Endothelial cell of umbilical vein (primary cell): Measurements from ENCODE around the gene FOXE1.

ENCODE experiments used
- EZH2 ChIP-seq: IDR thresholded peaks from 2 replicates; pipeline ENCODE4 v1.6.1; 2012; ENCODE audit warnings: borderline replicate concordance, low read depth, mild to moderate bottlenecking, moderate library complexity, low read length, inconsistent platforms; ENCODE audit not compliant: severe bottlenecking
- JUN ChIP-seq: IDR thresholded peaks from 2 replicates; pipeline ENCODE4 v1.6.1; 2011; ENCODE audit warnings: borderline replicate concordance, low read depth; ENCODE audit not compliant: insufficient read length, insufficient read depth
- MYC ChIP-seq: IDR thresholded peaks from one replicate; pipeline ENCODE4 v1.6.1; 2011; ENCODE audit warnings: mild to moderate bottlenecking, low read depth, low read length
- TF ChIP-seq, protein P1 (sequence below), 2 donors: IDR thresholded peaks; 1 replicate in 1 of 2; 2 replicates in 1 of 2; pipeline ENCODE4 v1.5.1; 2011; ENCODE audit warnings: low read length in 2 of 2, mild to moderate bottlenecking in 2 of 2, moderate library complexity in 2 of 2, control low read depth in 1 of 2, inconsistent platforms in 1 of 2, low read depth in 1 of 2; ENCODE audit not compliant: insufficient read depth in 1 of 2; ENCODE audit errors: extremely low read depth in 1 of 2
- TF ChIP-seq, protein P2 (sequence below): IDR thresholded peaks from 2 replicates; pipeline ENCODE4 v1.6.1; 2011; ENCODE audit not compliant: insufficient read depth, insufficient read length

DNA sequence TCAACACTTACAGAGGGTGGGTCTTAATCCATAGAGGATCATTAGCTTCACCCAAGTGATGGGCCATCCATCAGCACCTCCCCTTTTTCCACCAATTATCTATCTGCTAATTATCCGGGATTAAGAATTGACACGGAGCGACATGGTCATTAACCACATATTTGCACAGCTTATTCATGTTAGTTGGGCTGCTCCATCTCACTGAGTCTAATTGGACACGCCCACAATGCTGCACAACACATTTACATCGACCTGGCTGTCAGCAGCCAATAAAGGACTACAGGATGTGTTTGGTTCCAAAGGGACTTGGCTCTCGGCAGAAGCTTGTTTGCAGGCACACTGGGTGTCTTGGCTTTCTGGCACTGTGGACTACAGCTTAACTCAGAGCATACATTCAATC, 21.6 kb downstream of the FOXE1 start:
- no peak for TF ChIP-seq EZH2
- no peak for TF ChIP-seq MYC
- TF ChIP-seq, protein P1, sequence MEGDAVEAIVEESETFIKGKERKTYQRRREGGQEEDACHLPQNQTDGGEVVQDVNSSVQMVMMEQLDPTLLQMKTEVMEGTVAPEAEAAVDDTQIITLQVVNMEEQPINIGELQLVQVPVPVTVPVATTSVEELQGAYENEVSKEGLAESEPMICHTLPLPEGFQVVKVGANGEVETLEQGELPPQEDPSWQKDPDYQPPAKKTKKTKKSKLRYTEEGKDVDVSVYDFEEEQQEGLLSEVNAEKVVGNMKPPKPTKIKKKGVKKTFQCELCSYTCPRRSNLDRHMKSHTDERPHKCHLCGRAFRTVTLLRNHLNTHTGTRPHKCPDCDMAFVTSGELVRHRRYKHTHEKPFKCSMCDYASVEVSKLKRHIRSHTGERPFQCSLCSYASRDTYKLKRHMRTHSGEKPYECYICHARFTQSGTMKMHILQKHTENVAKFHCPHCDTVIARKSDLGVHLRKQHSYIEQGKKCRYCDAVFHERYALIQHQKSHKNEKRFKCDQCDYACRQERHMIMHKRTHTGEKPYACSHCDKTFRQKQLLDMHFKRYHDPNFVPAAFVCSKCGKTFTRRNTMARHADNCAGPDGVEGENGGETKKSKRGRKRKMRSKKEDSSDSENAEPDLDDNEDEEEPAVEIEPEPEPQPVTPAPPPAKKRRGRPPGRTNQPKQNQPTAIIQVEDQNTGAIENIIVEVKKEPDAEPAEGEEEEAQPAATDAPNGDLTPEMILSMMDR (IDR thresholded peaks at IDR 0.05; ENCODE audit: extremely low read depth in 1 of 2, insufficient read depth in 1 of 2, low read depth in 1 of 2, low read length in 2 of 2) = no peak
- TF ChIP-seq, protein P2, sequence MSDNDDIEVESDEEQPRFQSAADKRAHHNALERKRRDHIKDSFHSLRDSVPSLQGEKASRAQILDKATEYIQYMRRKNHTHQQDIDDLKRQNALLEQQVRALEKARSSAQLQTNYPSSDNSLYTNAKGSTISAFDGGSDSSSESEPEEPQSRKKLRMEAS = no peak
- TF ChIP-seq JUN = no peak
